ENCODE measurements around the gene EP300. TPM values are rescaled to one million over a fixed set of nuclear protein-coding genes. Genes with fewer than 3 reads are reported as not detected.

EP300 gene
- total RNA-seq, 1 donor from 2014 or later = 57.9 TPM

DNA sequence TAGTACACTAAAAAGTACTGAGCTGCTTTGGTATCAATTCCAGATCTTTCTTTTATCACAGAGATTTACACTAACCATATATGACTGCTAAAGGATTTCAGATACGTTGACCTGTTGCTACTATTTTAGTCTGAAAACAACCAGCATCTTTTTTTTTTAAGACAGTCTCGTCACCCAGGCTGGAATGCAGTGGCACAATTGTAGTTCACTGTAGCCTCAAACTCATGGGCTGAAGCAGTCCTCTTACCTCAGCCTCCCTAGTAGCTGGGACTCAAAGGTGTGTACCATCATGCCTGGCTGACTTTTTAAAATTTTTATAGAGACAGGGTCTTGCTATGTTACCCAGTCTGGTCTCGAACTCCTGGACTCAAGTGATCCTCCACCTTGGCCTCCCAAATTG, 88.5 kb downstream of the EP300 start:
- Histone ChIP-seq H3K4me1 (no peaks in the 10 kb centered on the region), H3K27ac (peak overlapping the region; percentile 21), H3K4me2 (no peak overlapping the region), H3F3A (ENCODE audit: low read depth) (peaks cover 32% of the 10 kb centered on the region), H3K9me3 (ENCODE audit: low read depth) (no peaks in the 10 kb centered on the region), H3K4me3 (no peak overlapping the region), H3K9ac (no peak overlapping the region), H4K20me1 (ENCODE audit: low read depth) (peaks cover 6% of the 10 kb centered on the region), H3K79me2 (ENCODE audit: low read depth) (no peaks in the 10 kb centered on the region), H3K27me3 (no peaks in the 10 kb centered on the region), H2AFZ (replicated peaks) (no peak overlapping the region), H3K36me3 (peaks cover 10% of the 10 kb centered on the region)
- DNase-seq (ENCODE audit: low spot score) = no peak
- TF ChIP-seq CTCF (IDR thresholded peaks at IDR 0.05) (no peak), EZH2 (IDR thresholded peaks at IDR 0.05) (no peak), EZH2phosphoT487 (IDR thresholded peaks at IDR 0.05) (no peak)
- no peak overlapping the region for H3K27ac Mint-ChIP-seq
- H3K4me3 Mint-ChIP-seq = no peak overlapping the region
- no peaks in the 10 kb centered on the region for H3K9me3 Mint-ChIP-seq
- no peaks in the 10 kb centered on the region for H3K4me1 Mint-ChIP-seq
- H3K36me3 Mint-ChIP-seq = peaks cover 28% of the 10 kb centered on the region
- peaks cover 4% of the 10 kb centered on the region for H3K27me3 Mint-ChIP-seq (ENCODE audit: insufficient read depth, low read depth)

DNA sequence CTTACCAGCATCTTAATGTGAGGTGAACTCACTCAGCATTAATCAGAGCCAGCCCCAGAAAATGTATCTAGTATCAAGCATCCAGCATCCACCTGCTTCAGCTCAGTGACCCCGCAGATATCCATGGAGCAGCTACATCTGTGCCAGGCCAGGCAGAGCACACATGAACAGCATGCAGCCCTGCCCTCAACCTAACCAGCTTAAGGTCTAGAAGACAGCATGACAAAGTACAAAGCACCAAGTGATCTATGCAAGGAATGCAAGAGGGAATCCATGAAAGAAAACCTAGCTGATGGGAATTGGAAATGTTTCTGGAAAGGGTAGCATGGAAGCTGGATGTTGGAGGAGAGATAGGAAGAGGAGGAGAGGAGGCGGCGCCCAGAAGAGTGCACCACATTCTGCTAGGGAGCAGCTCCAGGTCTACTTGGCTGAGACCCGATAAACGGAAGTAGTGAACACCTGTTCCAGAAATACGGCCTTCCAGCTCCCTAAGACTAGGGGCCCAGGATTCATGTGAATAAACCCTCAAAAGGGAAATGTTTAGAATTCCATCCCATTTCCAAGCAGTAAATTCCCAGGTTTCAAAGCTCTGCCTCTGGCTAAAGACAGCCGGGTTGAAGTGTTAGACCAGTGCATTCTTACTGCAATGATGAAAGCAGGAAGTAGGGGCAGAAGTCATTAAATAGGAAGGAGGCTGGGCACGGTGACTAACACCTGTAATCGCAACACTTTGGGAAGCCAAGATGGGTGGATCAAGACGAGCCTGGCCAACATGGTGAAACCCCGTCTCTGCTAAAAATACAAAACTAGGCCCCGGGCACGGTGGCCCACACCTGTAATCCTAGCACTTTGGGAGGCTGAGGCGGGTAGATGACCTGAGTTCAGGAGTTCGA, 89.2 kb downstream of the EP300 start:
- no peak overlapping the region for H2AFZ ChIP-seq (replicated peaks)
- Mint-ChIP-seq H3K27ac (no peak overlapping the region), H3K4me3 (no peak overlapping the region), H3K9me3 (no peaks in the 10 kb centered on the region), H3K27me3 (ENCODE audit: insufficient read depth, low read depth) (peaks cover 4% of the 10 kb centered on the region), H3K4me1 (no peaks in the 10 kb centered on the region), H3K36me3 (peaks cover 23% of the 10 kb centered on the region)
- H3K4me2 ChIP-seq = no peak overlapping the region
- no peaks in the 10 kb centered on the region for H3K9me3 ChIP-seq (ENCODE audit: low read depth)
- no peak for DNase-seq (ENCODE audit: low spot score)
- no peak overlapping the region for H3K9ac ChIP-seq
- no peak overlapping the region for H3K4me3 ChIP-seq
- no peaks in the 10 kb centered on the region for H3K79me2 ChIP-seq (ENCODE audit: low read depth)
- peaks cover 32% of the 10 kb centered on the region for H3F3A ChIP-seq (ENCODE audit: low read depth)
- H3K27me3 ChIP-seq = no peaks in the 10 kb centered on the region
- peak overlapping the region; percentile 21 for H3K27ac ChIP-seq
- H4K20me1 ChIP-seq (ENCODE audit: low read depth) = peaks cover 6% of the 10 kb centered on the region
- peaks cover 10% of the 10 kb centered on the region for H3K36me3 ChIP-seq
- no peaks in the 10 kb centered on the region for H3K4me1 ChIP-seq
- no peak for TF ChIP-seq EZH2 (IDR thresholded peaks at IDR 0.05)
- TF ChIP-seq CTCF (IDR thresholded peaks at IDR 0.05) = no peak
- no peak for TF ChIP-seq EZH2phosphoT487 (IDR thresholded peaks at IDR 0.05)

GRCh38 chr22:41184679-41185078, 92.3 kb downstream of the EP300 start:
- no peaks in the 10 kb centered on the region for H3K27me3 ChIP-seq
- Mint-ChIP-seq H3K36me3 (peaks cover 8% of the 10 kb centered on the region), H3K27ac (no peak overlapping the region), H3K9me3 (no peaks in the 10 kb centered on the region), H3K4me3 (no peak overlapping the region), H3K4me1 (no peaks in the 10 kb centered on the region), H3K27me3 (ENCODE audit: insufficient read depth, low read depth) (peaks cover 2% of the 10 kb centered on the region)
- H3K27ac ChIP-seq = no peak overlapping the region
- no peaks in the 10 kb centered on the region for H3K4me1 ChIP-seq
- H3K9me3 ChIP-seq (ENCODE audit: low read depth) = no peaks in the 10 kb centered on the region
- H3K4me3 ChIP-seq = no peak overlapping the region
- no peaks in the 10 kb centered on the region for H3K36me3 ChIP-seq
- no peak for TF ChIP-seq CTCF (IDR thresholded peaks at IDR 0.05)
- TF ChIP-seq EZH2 (IDR thresholded peaks at IDR 0.05) = no peak
- TF ChIP-seq EZH2phosphoT487 (IDR thresholded peaks at IDR 0.05) = no peak
- H3K79me2 ChIP-seq (ENCODE audit: low read depth) = no peaks in the 10 kb centered on the region
- H3K9ac ChIP-seq = no peak overlapping the region
- H2AFZ ChIP-seq (replicated peaks) = no peak overlapping the region
- H3K4me2 ChIP-seq = no peak overlapping the region
- DNase-seq (ENCODE audit: low spot score) = no peak
- H3F3A ChIP-seq (ENCODE audit: low read depth) = peaks cover 24% of the 10 kb centered on the region
- H4K20me1 ChIP-seq (ENCODE audit: low read depth) = peaks cover 6% of the 10 kb centered on the region

Measured in neural progenitor cell (in vitro differentiated cells).